Measurements from ENCODE around the gene CEP162.
"Not testable (repeated sequence)": the region's sequence is repeated elsewhere in the genome, so short reads cannot be mapped to it uniquely, and the experiment has no call there.

CEP162 gene

GRCh38 chr6:84243240-84243639, 15.8 kb upstream of the CEP162 start:
- DNase-seq (ENCODE audit: extremely low read depth in 1 of 2, low read depth in 1 of 2): no peak

GRCh38 chr6:84242265-84242664, 14.8 kb upstream of the CEP162 start:
- no peak for DNase-seq (ENCODE audit: extremely low read depth in 1 of 2, low read depth in 1 of 2)

GRCh38 chr6:84228198-84228543, 728 bp upstream of the CEP162 start:
- DNase-seq (ENCODE audit: extremely low read depth in 1 of 2, low read depth in 1 of 2): no peak

GRCh38 chr6:84227044-84227433, 404 bp downstream of the CEP162 start:
- no peak for DNase-seq (ENCODE audit: extremely low read depth in 1 of 2, low read depth in 1 of 2)

- DNase-seq (ENCODE audit: extremely low read depth in 1 of 2, low read depth in 1 of 2): no peak
Observed at GRCh38 chr6:84224251-84224650, 3.2 kb downstream of the CEP162 start.

GRCh38 chr6:84223608-84224007, 3.8 kb downstream of the CEP162 start:
- DNase-seq (ENCODE audit: extremely low read depth in 1 of 2, low read depth in 1 of 2): not testable (repeated sequence)

- no peak for DNase-seq (ENCODE audit: extremely low read depth in 1 of 2, low read depth in 1 of 2)
Observed at GRCh38 chr6:84222426-84222825, 5.0 kb downstream of the CEP162 start.

GRCh38 chr6:84220809-84221409, 6.5 kb downstream of the CEP162 start:
- no peak for DNase-seq (ENCODE audit: extremely low read depth in 1 of 2, low read depth in 1 of 2)

GRCh38 chr6:84218091-84218490, 9.4 kb downstream of the CEP162 start:
- no peak for DNase-seq (ENCODE audit: extremely low read depth in 1 of 2, low read depth in 1 of 2)

GRCh38 chr6:84213217-84213616, 14.2 kb downstream of the CEP162 start:
- DNase-seq (ENCODE audit: extremely low read depth in 1 of 2, low read depth in 1 of 2): no peak

- no peak for DNase-seq (ENCODE audit: extremely low read depth in 1 of 2, low read depth in 1 of 2)
Observed at GRCh38 chr6:84204011-84204410, 23.4 kb downstream of the CEP162 start.

- not testable (repeated sequence) for DNase-seq (ENCODE audit: extremely low read depth in 1 of 2, low read depth in 1 of 2)
Observed at GRCh38 chr6:84199987-84200386, 27.5 kb downstream of the CEP162 start.

GRCh38 chr6:84197708-84198107, 29.7 kb downstream of the CEP162 start:
- DNase-seq (ENCODE audit: extremely low read depth in 1 of 2, low read depth in 1 of 2): no peak

GRCh38 chr6:84193114-84193708, 34.2 kb downstream of the CEP162 start:
- DNase-seq (ENCODE audit: extremely low read depth in 1 of 2, low read depth in 1 of 2): no peak

GRCh38 chr6:84191802-84192201, 35.6 kb downstream of the CEP162 start:
- DNase-seq (ENCODE audit: extremely low read depth in 1 of 2, low read depth in 1 of 2): no peak

- not testable (repeated sequence) for DNase-seq (ENCODE audit: extremely low read depth in 1 of 2, low read depth in 1 of 2)
Observed at GRCh38 chr6:84189356-84189755, 38.1 kb downstream of the CEP162 start.

GRCh38 chr6:84183430-84183829, 44.0 kb downstream of the CEP162 start:
- no peak for DNase-seq (ENCODE audit: extremely low read depth in 1 of 2, low read depth in 1 of 2)

- DNase-seq (ENCODE audit: extremely low read depth in 1 of 2, low read depth in 1 of 2): no peak
Observed at GRCh38 chr6:84182001-84182400, 45.4 kb downstream of the CEP162 start.

- no peak for DNase-seq (ENCODE audit: extremely low read depth in 1 of 2, low read depth in 1 of 2)
Observed at GRCh38 chr6:84177241-84177640, 50.2 kb downstream of the CEP162 start.

GRCh38 chr6:84172574-84172973, 54.9 kb downstream of the CEP162 start:
- no peak for DNase-seq (ENCODE audit: extremely low read depth in 1 of 2, low read depth in 1 of 2)

- DNase-seq (ENCODE audit: extremely low read depth in 1 of 2, low read depth in 1 of 2): no peak
Observed at GRCh38 chr6:84172080-84172479, 55.4 kb downstream of the CEP162 start.

GRCh38 chr6:84167457-84167856, 60.0 kb downstream of the CEP162 start:
- no peak for DNase-seq (ENCODE audit: extremely low read depth in 1 of 2, low read depth in 1 of 2)

GRCh38 chr6:84166395-84166794, 61.0 kb downstream of the CEP162 start:
- DNase-seq (ENCODE audit: extremely low read depth in 1 of 2, low read depth in 1 of 2): no peak
